H1 (cell line): ENCODE data around the gene WDR37. TPM values are rescaled to one million over a fixed set of nuclear protein-coding genes. Genes with fewer than 3 reads are reported as not detected.

ENCODE experiments used
- CTCF ChIA-PET: fragments of 300-600 bp; sonication (Branson Sonifier 250); formaldehyde crosslinking; loops from one replicate; lab custom pipeline; 2021; ENCODE audit not compliant: partially characterized antibody; lab: Charles Lee
- POLR2A ChIA-PET: fragments of 300-600 bp; sonication (Branson Sonifier 250); formaldehyde crosslinking; loops from one replicate; lab custom pipeline; 2021; ENCODE audit warnings: inconsistent platforms; ENCODE audit not compliant: partially characterized antibody; lab: Charles Lee
- DNase-seq, 2 experiments: peaks; one replicate each; pipeline versions ENCODE4 v3.0.0 to v3.0.0-alpha.2; 2010 to 2022; ENCODE audit warnings: low spot score in 2 of 2, low read depth in 1 of 2, mixed read lengths in 1 of 2
- FAIRE-seq: peaks from 2 replicates; lab custom pipeline; 2011; peaks lifted over from hg19 to GRCh38; lab: Jason Lieb, UNC
- H2AFZ ChIP-seq: 2 replicates; pipeline ENCODE4 v1.8.1; 2012; ENCODE audit warnings: low read length, inconsistent platforms
- H2AK5ac ChIP-seq: 2 replicates; pipeline ENCODE4 v1.6.1; 2013; ENCODE audit warnings: low read depth, low read length
- H2BK120ac ChIP-seq: replicated peaks from 2 replicates; pipeline ENCODE3; 2013; ENCODE audit warnings: low read depth, low read length, inconsistent platforms
- H2BK12ac ChIP-seq: 2 replicates; pipeline ENCODE4 v1.6.1; 2013; ENCODE audit warnings: low read depth, low read length
- H2BK15ac ChIP-seq: 2 replicates; pipeline ENCODE4 v1.6.1; 2013; ENCODE audit warnings: low read length
- H2BK20ac ChIP-seq: 2 replicates; pipeline ENCODE4 v1.6.1; 2013; ENCODE audit warnings: low read length
- H2BK5ac ChIP-seq: 2 replicates; pipeline ENCODE4 v1.6.1; 2013; ENCODE audit warnings: low read depth, low read length
- H3K14ac ChIP-seq: 2 replicates; pipeline ENCODE4 v1.6.1; 2013; ENCODE audit warnings: inconsistent platforms; ENCODE audit not compliant: insufficient read length
- H3K18ac ChIP-seq: 2 replicates; pipeline ENCODE4 v1.6.1; 2013; ENCODE audit warnings: low read length; ENCODE audit errors: extremely low read depth
- H3K23ac ChIP-seq: 2 replicates; pipeline ENCODE4 v1.6.1; 2013; ENCODE audit warnings: inconsistent platforms; ENCODE audit not compliant: insufficient read length
- H3K23me2 ChIP-seq: 2 replicates; pipeline ENCODE4 v1.6.1; 2013; ENCODE audit warnings: low read depth, low read length
- H3K27ac ChIP-seq: 2 replicates; pipeline ENCODE4 v1.6.1; 2011; ENCODE audit warnings: low read depth, low read length, inconsistent platforms
- H3K27me3 ChIP-seq, 4 experiments: replicated peaks in 1 of 4; 1 replicate in 1 of 4; 2 replicates in 3 of 4; pipeline versions ENCODE4 v1.6.1 to v1.8.1; 2011 to 2013; ENCODE audit warnings: low read length in 3 of 4, mild to moderate bottlenecking in 3 of 4, inconsistent platforms in 2 of 4, mixed read lengths in 2 of 4, moderate library complexity in 1 of 4; ENCODE audit not compliant: control insufficient read depth in 3 of 4, insufficient read depth in 3 of 4; ENCODE audit errors: extremely low read depth in 1 of 4
- H3K36me3 ChIP-seq, 4 experiments: 2 replicates each; pipeline versions ENCODE4 v1.6.1 to v1.8.1; 2011 to 2013; ENCODE audit warnings: mild to moderate bottlenecking in 4 of 4, low read length in 3 of 4, moderate library complexity in 2 of 4, control low read depth in 1 of 4, inconsistent platforms in 1 of 4; ENCODE audit not compliant: insufficient read depth in 4 of 4, control insufficient read depth in 2 of 4
- H3K4ac ChIP-seq: replicated peaks from 2 replicates; pipeline ENCODE3; 2013; ENCODE audit warnings: low read length, low read depth, mixed read lengths, inconsistent platforms; ENCODE audit not compliant: insufficient read length
- H3K4me1 ChIP-seq, 4 experiments: replicated peaks in 1 of 4; 1 replicate in 1 of 4; 2 replicates in 3 of 4; pipeline versions ENCODE4 v1.6.1 to v1.8.1; 2011 to 2013; ENCODE audit warnings: low read length in 3 of 4, inconsistent platforms in 2 of 4, mixed read lengths in 1 of 4; ENCODE audit not compliant: insufficient read depth in 4 of 4, control insufficient read depth in 3 of 4
- H3K4me2 ChIP-seq, 2 experiments: 2 replicates each; pipeline versions ENCODE4 v1.6.1 to v1.8.1; 2011 to 2013; ENCODE audit warnings: low read depth in 2 of 2, low read length in 2 of 2, control low read depth in 1 of 2, inconsistent platforms in 1 of 2, mild to moderate bottlenecking in 1 of 2; ENCODE audit not compliant: insufficient read depth in 1 of 2
- H3K4me3 ChIP-seq, 4 experiments: fragments of 200-600, 300-600 bp in 1 of 4; sonication (generic), shearing (Covaris generic), sonication (Bioruptor Twin) in 1 of 4; 2 replicates each; pipeline versions ENCODE4 v1.5.1 to v1.8.1; 2011 to 2016; ENCODE audit warnings: low read length in 4 of 4, low read depth in 3 of 4, control low read depth in 2 of 4, inconsistent platforms in 2 of 4, mild to moderate bottlenecking in 2 of 4, mixed read lengths in 1 of 4, moderate library complexity in 1 of 4; ENCODE audit not compliant: insufficient read depth in 2 of 4; ENCODE audit errors: extremely low read depth in 1 of 4
- H3K56ac ChIP-seq: replicated peaks from 2 replicates; pipeline ENCODE3; 2013; ENCODE audit warnings: low read depth, mild to moderate bottlenecking, mixed read lengths, low read length, inconsistent platforms; ENCODE audit not compliant: insufficient read length
- H3K79me1 ChIP-seq: 2 replicates; pipeline ENCODE4 v1.6.1; 2013; ENCODE audit warnings: low read depth, low read length, control low read depth
- H3K79me2 ChIP-seq, 2 experiments: 2 replicates each; pipeline versions ENCODE4 v1.6.1 to v1.8.1; 2012 to 2013; ENCODE audit warnings: low read length in 2 of 2, mild to moderate bottlenecking in 2 of 2, inconsistent platforms in 1 of 2; ENCODE audit not compliant: insufficient read depth in 2 of 2, control insufficient read depth in 1 of 2
- H3K9ac ChIP-seq, 4 experiments: replicated peaks in 1 of 4; 1 replicate in 1 of 4; 2 replicates in 3 of 4; pipeline versions ENCODE4 v1.6.1 to v1.8.1; 2011 to 2013; ENCODE audit warnings: low read depth in 3 of 4, low read length in 3 of 4, control low read depth in 2 of 4, mild to moderate bottlenecking in 2 of 4, moderate library complexity in 2 of 4, inconsistent platforms in 1 of 4; ENCODE audit errors: extremely low read depth in 1 of 4
- H3K9me3 ChIP-seq, 2 experiments: 2 replicates each; pipeline versions ENCODE4 v1.6.1 to v1.8.1; 2012 to 2013; ENCODE audit warnings: mild to moderate bottlenecking in 2 of 2, moderate library complexity in 2 of 2, control low read depth in 1 of 2, inconsistent platforms in 1 of 2, low read depth in 1 of 2, low read length in 1 of 2, mixed read lengths in 1 of 2; ENCODE audit not compliant: insufficient read depth in 2 of 2
- H4K20me1 ChIP-seq, 2 experiments: replicated peaks in 1 of 2; 2 replicates each; pipeline versions ENCODE3 to v1.8.1; 2011 to 2013; ENCODE audit warnings: inconsistent platforms in 2 of 2, low read length in 2 of 2, mild to moderate bottlenecking in 1 of 2; ENCODE audit not compliant: insufficient read depth in 2 of 2, control insufficient read depth in 1 of 2
- H4K5ac ChIP-seq: 2 replicates; pipeline ENCODE4 v1.6.1; 2013; ENCODE audit warnings: low read length, low read depth, mixed read lengths, inconsistent platforms; ENCODE audit not compliant: insufficient read length
- H4K8ac ChIP-seq: 2 replicates; pipeline ENCODE4 v1.8.0; 2013; ENCODE audit warnings: mild to moderate bottlenecking, moderate library complexity, low read length, inconsistent platforms; ENCODE audit not compliant: insufficient read depth; ENCODE audit errors: extremely low read depth
- H4K91ac ChIP-seq: replicated peaks from 2 replicates; pipeline ENCODE3; 2013; ENCODE audit warnings: low read length, mixed read lengths, inconsistent platforms; ENCODE audit not compliant: insufficient read length
- BACH1 ChIP-seq: IDR thresholded peaks from 2 replicates; pipeline ENCODE4 v1.6.1; 2012; ENCODE audit warnings: low read length, improper control_type of control experiment
- BRCA1 ChIP-seq: IDR thresholded peaks from 2 replicates; pipeline ENCODE4 v1.6.1; 2012; ENCODE audit warnings: low read depth, low read length, improper control_type of control experiment
- CEBPB ChIP-seq: IDR thresholded peaks from 2 replicates; pipeline ENCODE4 v1.6.1; 2012; ENCODE audit warnings: low read depth, low read length
- CHD1 ChIP-seq: IDR thresholded peaks from 2 replicates; pipeline ENCODE4 v1.6.1; 2012; ENCODE audit warnings: low read depth, low read length, improper control_type of control experiment
- NRF1 ChIP-seq: IDR thresholded peaks from 2 replicates; pipeline ENCODE4 v1.6.1; 2011; ENCODE audit warnings: mild to moderate bottlenecking, low read depth, low read length, improper control_type of control experiment
- POLR2AphosphoS5 ChIP-seq: IDR thresholded peaks from 2 replicates; pipeline ENCODE4 v1.6.1; 2011; ENCODE audit warnings: low read depth, low read length
- RAD21 ChIP-seq, 2 experiments: IDR thresholded peaks in 1 of 2; conservative IDR thresholded peaks in 1 of 2; 2 replicates each; pipeline ENCODE4 v1.6.1; 2011; ENCODE audit warnings: low read depth in 2 of 2, low read length in 2 of 2, improper control_type of control experiment in 1 of 2, inconsistent platforms in 1 of 2, mild to moderate bottlenecking in 1 of 2, moderate library complexity in 1 of 2
- RFX5 ChIP-seq: IDR thresholded peaks from 2 replicates; pipeline ENCODE4 v1.6.1; 2011; ENCODE audit warnings: low read depth, low read length, improper control_type of control experiment, borderline replicate concordance
- TAF7 ChIP-seq: optimal IDR thresholded peaks from 2 replicates; pipeline ENCODE3; 2011; ENCODE audit warnings: low read depth, mild to moderate bottlenecking, inconsistent platforms, low read length, moderate library complexity, borderline replicate concordance
- TEAD4 ChIP-seq: IDR thresholded peaks from 2 replicates; pipeline ENCODE4 v1.6.1; 2012; ENCODE audit warnings: low read depth, low read length, inconsistent platforms, mixed read lengths
- ZNF274 ChIP-seq: IDR thresholded peaks from 2 replicates; pipeline ENCODE4 v1.7.0; 2012; ENCODE audit warnings: low read length, borderline replicate concordance; ENCODE audit errors: extremely low read depth
- WGBS, 2 experiments: shearing (Covaris generic) in 1 of 2; methylation state at CpG; one replicate each; pipeline versions ENCODE4 v1.1.6 to v1.1.7; 2013 to 2015; ENCODE audit warnings: low lambda C conversion rate in 2 of 2, mixed read lengths in 2 of 2, inconsistent platforms in 1 of 2, low coverage in 1 of 2, missing lambda C conversion rate in 1 of 2; ENCODE audit not compliant: insufficient replicate concordance in 2 of 2, insufficient coverage in 1 of 2, insufficient read length in 1 of 2; ENCODE audit errors: extremely low coverage in 1 of 2, missing lambda C conversion rate in 1 of 2; 5-methylcytosine and 5-hydroxymethylcytosine counted together
- polyA plus RNA-seq, 7 experiments: library from polyadenylated mRNA; depleted of rRNA in 3 of 7; stranded (reverse) in 5 of 7; unstranded in 2 of 7; fragments of >200 nt in 5 of 7; fragments of 200-250 nt in 2 of 7; gene quantifications; 1 replicate in 5 of 7; 2 replicates in 1 of 7; 4 replicates in 1 of 7; pipeline versions ENCODE4 v1.2.1 to v1.2.3, GENCODE V29; 2011 to 2013; ENCODE audit warnings: missing spikeins in 2 of 7, mixed read lengths in 2 of 7
- total RNA-seq: library from RNA; stranded (reverse); fragmentation: NEBNext Ultra II Directional; extraction: Animal tissue kit (Norgen Biotek cat#: 25700); gene quantifications from 2 replicates; pipeline ENCODE4 v1.2.1, GENCODE V29; 2021

WDR37 gene
- total and polyA plus RNA-seq, 2 of the 8 experiments (the other 6 are each of a cell fraction or from before 2014, with no cell fraction given) = 9.6 to 12.0 TPM

GRCh38 chr10:1149793-1150637 is 93.8 kb downstream of the WDR37 start:
- CTCF ChIA-PET = interaction anchor here (1.0 to 2.1 kb wide), 2 partner anchors 11 to 59 kb away, joined by 3 to 6 read pairs; no protein-coding TSS in a partner anchor
- 94% methylated on average over 23 of the region's 23 CpGs; no CpG with 5 or more reads in 1 of the 2 experiments for WGBS, 2 experiments
- TF ChIP-seq CEBPB = no peak
- no peak for TF ChIP-seq CHD1
- TF ChIP-seq BRCA1 = no peak
- TF ChIP-seq POLR2AphosphoS5 = no peak
- no peak for TF ChIP-seq TEAD4
- no peak for TF ChIP-seq RFX5
- TF ChIP-seq RAD21 (IDR thresholded peaks at IDR 0.05 in 1 of 2, conservative IDR thresholded peaks at IDR 0.05 in 1 of 2; ENCODE audit: low read depth in 2 of 2, low read length in 2 of 2) = no peak
- TF ChIP-seq TAF7 = no peak
- no peak for TF ChIP-seq ZNF274
- TF ChIP-seq NRF1 = no peak
- no peak for TF ChIP-seq BACH1

More at GRCh38 chr10:1149793-1150637, 93.8 kb downstream of the WDR37 start:
- H2AFZ ChIP-seq = no peak overlapping the region
- DNase-seq = peak in 1 of 2 experiments; percentile 33
- no peak overlapping the region for H2AK5ac ChIP-seq
- no peak overlapping the region for H3K23ac ChIP-seq
- H2BK120ac ChIP-seq = no peak overlapping the region
- FAIRE-seq = no peak
- H3K9ac ChIP-seq = no peak overlapping the region
- H3K23me2 ChIP-seq = no peaks in the 10 kb centered on the region
- no peak overlapping the region for H2BK15ac ChIP-seq
- POLR2A ChIA-PET = no interaction called here
- H3K27ac ChIP-seq = no peak overlapping the region; the same call in 1 of the 2 replicates
- peaks cover 0 to 4% of the 10 kb centered on the region in 2 experiments for H4K20me1 ChIP-seq
- no peak overlapping the region for H4K5ac ChIP-seq
- no peak overlapping the region for H3K4ac ChIP-seq
- no peak overlapping the region for H3K56ac ChIP-seq
- H3K9me3 ChIP-seq = peaks cover 0 to 3% of the 10 kb centered on the region in 2 experiments; a peak in 1 of 4 replicates
- H3K79me2 ChIP-seq = no peaks in the 10 kb centered on the region
- peaks cover 0 to 2% (median 0%) of the 10 kb centered on the region in 4 experiments; a peak in 2 of 7 replicates for H3K27me3 ChIP-seq
- H4K8ac ChIP-seq = no peak overlapping the region
- H3K4me3 ChIP-seq = no peak overlapping the region
- H4K91ac ChIP-seq = no peak overlapping the region
- no peaks in the 10 kb centered on the region for H3K4me1 ChIP-seq
- H2BK5ac ChIP-seq = no peak overlapping the region
- no peak overlapping the region for H2BK20ac ChIP-seq
- H3K18ac ChIP-seq = no peak overlapping the region
- H2BK12ac ChIP-seq = peak overlapping the region; percentile 60; the same call in 1 of the 2 replicates
- no peaks in the 10 kb centered on the region for H3K79me1 ChIP-seq
- no peak overlapping the region for H3K14ac ChIP-seq
- no peak overlapping the region for H3K4me2 ChIP-seq
- no peaks in the 10 kb centered on the region for H3K36me3 ChIP-seq
